EL (cell line): ENCODE results near the gene TBATA.
A peak's percentile ranks its signal among the peaks of the same experiment; 100 is the strongest.

Source experiments
- DNase-seq: peaks from one replicate; pipeline ENCODE4 v3.0.0-alpha.2; 2016

The TBATA gene

DNA sequence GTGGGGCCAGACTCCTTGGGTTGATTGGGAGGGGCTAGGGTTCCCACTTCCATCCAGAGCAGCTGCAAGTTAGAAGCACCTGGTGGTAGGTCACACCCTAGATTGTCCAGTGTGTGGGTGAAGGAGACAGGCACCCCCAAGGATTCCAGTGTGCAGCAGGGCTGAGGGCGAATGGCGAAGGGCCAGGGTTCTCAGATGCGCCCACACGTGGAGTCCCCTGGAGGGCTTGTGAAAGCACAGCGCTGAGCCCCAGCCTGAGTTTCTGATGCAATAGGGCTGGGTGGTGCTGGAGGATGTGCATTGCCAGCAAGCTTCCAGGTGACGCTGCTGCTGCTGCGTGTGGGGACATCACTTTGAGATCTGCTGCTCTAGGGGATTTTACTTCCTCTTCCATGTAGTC, 25.4 kb downstream of the TBATA start:
- no peak for DNase-seq

DNA sequence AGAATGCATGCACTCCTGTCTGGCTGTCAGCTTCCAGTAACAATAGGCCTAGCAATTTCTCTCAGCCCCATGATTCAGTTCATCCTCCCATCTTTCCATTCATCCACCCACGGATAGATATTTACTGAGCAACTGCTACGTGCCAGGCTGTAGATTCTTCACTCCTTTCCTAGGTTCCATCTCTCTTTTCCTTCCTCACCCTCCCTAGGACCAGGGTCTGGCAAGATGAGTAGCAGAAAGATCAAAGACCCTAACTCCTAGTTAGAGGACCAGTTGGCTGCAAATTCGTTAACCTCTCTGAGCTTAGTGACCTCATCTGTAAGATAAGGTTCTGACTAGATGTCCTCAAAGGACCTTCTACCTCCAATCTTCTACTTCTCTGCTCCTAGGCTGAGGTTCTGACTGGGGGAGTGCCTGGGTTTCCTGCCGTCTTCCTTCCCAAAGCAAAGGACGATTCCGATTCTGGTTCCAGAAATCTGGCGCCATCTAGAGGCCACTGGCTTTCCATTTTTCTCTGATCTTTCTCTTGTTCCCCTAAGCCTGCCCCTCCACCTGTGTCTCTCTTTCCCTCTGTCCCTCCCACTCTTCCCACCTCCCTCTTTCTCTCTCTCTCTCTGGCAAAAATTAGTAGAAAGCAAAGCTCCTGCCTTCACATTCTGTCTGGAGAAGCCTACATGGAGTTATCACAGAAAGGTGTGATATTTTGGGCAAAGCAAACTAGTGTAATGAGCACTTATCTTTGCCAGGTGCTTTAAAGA, 26.2 kb downstream of the TBATA start:
- peak; percentile 77 for DNase-seq

DNA sequence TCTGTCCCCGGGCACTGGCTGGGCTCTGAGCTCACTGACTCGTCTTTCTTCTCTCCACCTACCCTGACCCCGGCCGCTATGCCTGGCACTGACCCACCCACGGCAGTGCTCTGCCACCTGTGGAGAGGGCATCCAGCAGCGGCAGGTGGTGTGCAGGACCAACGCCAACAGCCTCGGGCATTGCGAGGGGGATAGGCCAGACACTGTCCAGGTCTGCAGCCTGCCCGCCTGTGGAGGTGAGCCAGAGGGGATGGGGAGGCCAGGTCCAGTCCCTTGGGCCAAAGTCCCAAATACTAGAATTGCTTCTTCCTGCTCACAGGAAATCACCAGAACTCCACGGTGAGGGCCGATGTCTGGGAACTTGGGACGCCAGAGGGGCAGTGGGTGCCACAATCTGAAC, 27.3 kb downstream of the TBATA start:
- no peak for DNase-seq

DNA sequence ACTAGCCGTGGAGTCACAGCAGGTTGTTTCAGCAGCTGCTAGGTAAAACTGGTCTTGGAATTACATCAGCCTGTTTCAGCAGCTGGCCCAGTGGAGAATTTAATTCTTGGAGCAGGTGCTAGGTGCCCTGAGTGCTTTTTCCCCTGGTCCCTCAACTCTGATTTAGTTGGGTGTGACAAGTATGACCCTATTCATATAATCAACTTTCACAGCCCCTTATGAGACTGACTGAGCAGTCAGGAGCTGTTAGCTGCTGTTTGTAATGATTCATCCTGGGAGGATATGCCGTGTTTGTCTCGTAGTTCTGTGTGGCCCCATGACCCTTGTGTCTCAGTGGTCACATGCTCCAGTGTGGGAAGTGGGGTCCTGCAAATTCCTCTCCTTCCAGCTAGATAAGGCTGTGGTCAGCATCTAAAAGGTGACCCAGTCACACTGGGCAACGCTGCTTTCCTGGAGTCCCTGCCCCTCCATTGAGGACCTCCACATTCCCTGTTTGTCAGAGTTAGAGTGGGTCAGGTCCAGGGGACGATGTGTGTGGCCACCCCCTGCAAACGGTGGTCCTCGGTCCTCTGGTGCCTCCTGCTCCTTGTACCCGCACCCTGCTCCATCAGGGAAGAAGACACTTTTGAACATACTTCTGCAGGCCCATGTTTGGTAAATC, 28.3 kb downstream of the TBATA start:
- DNase-seq: peak; percentile 39

DNA sequence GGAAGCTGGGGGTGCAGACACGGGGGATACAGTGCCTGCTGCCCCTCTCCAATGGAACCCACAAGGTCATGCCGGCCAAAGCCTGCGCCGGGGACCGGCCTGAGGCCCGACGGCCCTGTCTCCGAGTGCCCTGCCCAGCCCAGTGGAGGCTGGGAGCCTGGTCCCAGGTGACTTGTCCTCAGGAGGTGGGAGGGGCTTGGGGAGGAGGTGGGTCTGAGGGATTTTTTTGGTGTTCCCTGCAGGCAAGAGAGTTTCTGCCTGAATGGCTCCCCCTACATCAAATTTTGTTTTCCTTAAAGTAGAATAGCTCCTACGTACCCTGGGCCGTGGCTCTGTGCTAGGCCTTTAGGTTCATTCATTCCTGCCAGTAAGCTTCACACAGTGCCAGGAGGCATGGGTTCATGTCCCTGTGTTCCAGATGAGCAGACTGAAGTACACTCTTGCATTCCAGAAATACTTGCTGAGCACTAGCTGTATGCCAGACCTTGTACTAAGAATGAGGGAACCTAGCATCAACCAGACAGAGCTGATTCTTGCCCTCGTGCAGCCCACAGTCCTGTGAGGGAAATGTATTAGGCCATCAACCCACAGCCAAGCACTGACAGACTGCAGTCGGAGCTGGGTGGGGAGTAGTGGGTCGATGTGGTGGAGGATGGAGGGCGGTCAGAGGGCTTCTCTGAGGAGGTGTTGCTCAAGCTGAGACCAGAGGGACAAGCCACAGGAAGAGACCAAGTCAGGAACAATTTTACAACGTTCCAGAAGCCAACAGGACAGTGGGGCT, 31.1 kb downstream of the TBATA start:
- DNase-seq: peak; percentile 17

DNA sequence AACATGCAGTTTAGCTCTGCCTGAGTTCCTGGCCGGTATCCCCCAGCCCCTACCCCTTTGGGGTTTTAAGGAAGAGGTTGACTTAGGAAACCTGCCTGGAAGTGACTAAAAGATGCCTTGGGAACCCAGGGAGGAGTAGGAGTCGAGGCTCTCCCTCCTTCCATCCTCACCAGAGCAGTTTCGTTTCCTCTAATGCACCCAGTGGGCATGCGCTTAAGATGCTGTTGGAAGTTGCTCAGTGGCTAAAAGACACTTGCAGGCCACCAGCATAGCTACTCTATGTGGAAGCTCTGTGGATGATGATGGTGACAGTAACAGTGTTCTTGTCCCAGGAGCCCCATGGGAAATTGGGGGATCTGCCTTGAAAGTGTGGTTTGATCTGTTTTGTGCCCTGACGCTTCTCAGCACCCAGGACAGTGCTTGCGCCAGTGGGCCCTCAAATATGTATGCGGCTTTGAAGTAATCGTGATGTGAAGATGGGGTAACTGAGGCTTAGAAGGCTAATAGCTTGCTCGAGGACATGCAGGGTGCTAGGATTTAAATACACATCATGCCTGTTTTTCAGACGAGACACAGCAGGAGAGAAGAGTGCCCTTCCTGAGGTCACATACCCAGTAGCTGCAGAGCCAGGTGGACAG, 32.0 kb downstream of the TBATA start:
- DNase-seq: no peak

DNA sequence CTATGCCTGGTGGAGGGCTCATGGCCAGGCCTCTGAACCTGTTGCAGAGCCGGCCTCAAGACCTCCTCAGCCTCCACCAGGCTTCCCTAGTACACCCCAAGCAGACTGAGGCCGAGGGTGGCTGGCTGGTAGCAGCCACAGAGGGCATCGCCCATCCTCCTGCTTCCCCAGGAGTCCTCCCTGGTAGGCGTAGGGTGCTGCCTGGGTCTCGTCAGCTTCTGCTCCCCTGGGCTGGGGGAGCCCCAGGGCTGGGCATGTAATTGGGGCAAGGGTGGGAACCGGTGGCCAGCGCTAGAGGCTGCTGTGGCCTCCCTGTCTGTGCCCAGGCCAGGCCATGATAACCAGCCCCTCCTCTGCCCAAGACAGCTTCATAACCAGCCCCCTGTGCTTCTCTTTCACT, 32.6 kb downstream of the TBATA start:
- no peak for DNase-seq

DNA sequence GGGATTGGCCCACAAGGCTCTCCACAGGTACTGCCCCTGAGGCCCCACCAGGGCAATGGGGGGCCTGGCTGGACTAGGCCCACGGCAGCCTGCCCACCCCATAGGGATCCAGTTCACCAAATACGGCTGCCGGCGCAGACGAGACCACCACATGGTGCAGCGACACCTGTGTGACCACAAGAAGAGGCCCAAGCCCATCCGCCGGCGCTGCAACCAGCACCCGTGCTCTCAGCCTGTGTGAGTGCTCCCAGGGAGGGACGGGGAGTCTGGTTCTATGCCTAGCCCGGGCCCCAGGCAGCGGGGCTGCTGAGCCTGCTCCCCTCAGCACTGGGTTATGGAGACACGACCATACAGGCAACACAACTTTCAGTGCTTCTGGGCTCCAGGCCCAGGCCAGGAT, 33.2 kb downstream of the TBATA start:
- DNase-seq: no peak

DNA sequence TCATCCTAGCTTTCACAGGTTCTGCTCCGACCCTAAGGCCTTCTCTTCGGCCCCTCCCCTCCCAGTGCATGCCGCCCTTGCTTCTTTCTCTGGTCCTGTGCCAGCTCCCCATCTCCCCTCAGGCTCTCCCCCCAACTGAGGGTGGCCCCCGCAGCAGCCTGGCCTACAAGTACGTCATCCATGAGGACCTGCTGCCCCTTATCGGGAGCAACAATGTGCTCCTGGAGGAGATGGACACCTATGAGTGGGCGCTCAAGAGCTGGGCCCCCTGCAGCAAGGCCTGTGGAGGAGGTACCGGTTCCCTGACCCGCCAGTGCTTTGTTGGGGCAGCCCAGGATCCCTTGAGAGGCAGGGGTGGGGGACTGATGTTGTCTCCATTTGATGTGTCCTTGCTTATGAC, 33.8 kb downstream of the TBATA start:
- DNase-seq: no peak

DNA sequence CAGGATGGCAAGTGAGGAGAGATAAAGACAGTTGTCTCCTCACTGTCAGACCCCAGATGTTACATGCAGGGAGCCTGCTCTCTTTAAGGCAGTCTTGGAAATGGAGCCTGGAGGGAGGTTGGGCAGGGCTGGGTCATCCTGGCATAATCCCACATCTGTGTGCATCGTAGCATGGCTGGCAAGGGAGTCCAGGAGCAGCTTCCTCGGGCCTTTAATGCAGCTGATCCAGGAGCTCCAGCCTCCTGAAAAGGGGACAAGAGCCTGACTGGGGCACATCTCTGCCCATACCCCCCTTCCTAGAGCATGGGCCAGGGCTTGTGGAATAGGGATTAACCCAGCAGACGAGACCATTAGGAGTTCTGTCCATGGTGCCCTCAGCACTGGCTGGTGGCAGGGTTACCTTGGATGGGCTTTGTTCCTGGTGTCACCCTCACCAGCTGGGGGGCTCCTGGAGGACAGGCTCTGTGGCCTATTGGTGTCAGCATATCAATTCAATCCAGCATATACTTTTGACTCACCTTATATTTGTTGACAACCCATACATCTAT, 34.9 kb downstream of the TBATA start:
- no peak for DNase-seq

DNA sequence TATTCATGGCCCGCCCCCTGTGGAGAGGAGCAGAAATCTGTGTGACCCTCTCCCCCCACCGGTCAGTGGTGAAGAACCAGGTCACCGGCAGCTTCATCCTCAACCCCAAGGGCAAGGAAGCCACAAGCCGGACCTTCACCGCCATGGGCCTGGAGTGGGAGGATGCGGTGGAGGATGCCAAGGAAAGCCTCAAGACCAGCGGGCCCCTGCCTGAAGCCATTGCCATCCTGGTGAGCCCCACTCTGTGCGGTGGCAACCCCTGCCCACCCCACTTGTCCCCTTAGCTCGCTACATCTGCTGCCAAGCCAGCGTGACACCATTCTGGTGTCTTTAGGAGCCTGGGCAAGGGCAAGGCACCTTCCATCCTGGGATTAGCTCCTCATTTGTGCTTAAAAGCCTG, 35.4 kb downstream of the TBATA start:
- no peak for DNase-seq

DNA sequence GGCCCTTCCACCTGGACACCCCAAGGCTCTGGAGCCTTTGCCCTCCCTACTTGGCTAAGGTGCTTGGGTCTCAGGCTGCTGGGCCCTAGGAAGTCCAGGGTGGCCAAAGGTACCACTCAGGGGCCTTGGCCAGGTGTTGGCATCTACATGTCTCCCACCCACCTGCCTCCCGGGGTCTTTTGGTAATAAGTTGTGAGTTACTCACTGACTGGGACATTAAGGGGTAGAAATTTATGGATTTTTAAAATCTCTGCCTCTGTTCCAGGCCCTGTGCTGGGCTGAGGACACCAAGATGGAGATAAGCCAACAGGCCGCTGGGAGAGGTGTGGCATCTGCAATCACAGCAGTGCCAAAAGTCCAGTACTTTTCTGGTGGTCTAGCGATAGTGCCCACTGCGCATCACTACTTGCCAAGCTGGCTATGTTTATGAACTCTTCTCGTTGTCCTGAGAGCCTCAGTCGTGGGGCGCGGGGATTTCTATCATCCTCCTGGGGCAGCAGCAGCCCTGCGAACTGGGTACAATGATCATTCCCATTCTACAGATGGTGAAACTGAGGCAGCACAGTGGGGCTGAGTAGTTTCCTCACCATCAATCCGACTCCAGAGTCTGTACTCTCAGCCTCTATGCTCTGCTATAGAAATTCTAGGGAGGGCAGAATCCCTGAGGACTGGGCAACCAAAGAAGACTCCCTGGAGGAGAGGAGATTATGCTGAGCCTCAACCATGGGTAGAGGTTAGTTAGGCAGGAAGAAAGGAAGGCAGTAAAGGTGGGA, 36.2 kb downstream of the TBATA start:
- DNase-seq: no peak

DNA sequence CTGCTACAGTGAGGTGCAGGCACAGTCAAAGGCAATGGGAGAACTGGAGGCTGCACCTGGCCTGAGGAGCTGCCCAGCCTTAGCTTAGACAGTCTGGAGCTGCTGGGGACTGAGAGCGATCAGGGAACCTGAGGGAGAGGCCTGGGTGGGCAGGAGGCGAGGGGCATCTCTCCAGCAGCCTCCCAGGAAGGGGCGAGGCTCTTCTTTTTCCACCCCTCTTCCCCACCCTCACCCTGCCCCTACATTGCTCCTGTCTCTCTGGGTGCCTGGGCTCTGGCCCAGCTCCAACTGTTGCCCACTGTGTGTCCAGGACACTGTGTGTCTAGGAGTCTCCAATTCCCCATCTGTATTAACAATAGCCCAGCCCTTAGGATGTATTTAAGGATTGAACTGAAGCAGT, 36.9 kb downstream of the TBATA start:
- DNase-seq: no peak

DNA sequence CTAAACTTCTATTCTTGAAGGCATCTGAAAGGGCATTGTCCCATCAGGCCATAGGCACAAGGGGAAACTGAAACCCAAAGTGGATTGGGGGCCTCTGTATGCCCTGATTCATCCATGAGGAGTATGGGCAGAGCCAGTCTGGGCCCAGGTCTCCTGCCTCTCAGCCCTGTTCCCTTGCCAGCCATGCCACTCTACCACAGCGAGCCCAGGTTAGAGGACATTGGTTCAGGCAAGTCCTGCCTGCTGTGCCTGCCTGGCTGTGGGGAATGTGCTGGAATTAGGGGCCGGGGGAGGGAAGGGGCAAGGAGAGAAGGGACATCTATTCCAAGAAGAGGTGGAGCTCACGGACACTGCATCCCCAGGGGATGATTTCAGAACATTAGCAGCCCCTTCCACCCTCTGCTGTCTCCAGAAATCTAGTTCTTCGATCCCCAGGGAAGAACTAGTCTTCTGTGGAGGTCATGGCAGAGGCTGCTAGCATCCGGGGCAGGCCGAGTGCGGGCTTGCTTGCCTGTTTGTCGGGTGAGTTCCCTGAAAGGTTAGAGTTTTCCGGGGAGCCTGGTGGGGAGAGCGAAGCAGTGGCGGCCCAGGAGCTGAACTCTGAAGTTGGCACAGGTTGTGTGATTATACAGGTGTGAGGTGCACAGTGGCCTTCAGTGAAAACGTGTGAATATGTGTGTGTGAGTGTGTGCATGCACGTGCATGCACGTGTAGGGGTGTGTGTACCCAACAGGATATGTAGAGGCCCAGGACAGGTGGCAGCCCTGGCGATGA, 37.8 kb downstream of the TBATA start:
- no peak for DNase-seq

DNA sequence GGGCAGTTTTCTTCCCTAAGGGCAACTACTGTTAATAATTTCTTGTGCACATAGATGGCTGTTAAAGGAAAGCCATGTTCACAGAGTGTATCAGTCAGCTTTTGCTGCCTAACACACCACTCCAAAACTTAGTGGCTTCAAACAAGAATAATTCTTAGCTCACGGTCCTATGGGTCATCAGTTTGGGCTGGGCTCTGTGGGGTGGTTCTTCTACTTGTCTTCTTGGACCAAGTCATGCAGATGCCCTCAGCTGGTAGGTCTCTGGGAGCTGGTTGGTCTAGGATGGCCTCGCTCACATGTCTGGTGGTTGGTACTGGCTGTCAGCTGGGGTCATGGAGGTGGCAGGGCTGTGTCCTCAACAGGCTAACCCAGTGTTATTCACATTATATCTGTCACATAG, 39.6 kb downstream of the TBATA start:
- no peak for DNase-seq

DNA sequence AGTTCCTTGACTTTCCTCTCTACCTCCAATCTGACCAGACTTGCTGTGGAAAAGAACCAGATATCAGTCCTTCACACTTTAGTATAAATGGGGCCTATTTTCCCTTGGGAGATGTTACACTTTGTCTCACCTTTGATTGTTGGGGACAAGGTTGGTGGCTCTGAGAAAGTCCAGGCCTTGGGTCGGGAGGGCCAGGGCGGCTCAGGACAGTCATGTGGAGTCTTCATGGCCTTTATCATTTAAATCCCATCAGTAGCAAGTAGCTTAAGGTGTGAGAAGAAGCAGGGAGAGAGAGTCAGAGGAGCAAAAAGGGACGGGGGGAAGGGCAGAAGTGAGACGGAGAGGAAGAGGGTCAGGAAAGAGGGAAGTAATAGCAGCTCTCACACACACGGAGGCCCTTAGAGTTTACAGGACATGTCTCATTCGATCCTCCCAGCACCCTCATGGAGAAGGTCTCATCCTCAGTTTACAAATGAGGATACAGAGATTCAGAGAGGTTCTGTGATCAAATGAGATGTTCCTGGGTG, 40.5 kb downstream of the TBATA start:
- DNase-seq: no peak

DNA sequence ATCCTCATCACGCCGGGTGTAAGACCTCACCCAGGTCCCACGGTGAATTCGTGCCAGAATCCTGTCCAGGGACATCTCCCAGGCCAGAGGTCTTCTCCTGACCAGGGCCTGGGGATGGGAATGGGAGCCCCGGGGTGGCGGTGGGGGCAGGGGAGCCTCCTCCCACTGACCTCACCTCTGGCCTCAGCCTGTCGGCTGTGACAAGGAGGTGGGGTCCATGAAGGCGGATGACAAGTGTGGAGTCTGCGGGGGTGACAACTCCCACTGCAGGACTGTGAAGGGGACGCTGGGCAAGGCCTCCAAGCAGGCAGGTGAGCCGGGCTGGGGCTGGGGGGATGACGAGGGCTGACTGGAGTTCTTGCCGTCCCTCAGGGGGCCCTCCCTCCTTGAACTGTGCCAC, 41.3 kb downstream of the TBATA start:
- no peak for DNase-seq

DNA sequence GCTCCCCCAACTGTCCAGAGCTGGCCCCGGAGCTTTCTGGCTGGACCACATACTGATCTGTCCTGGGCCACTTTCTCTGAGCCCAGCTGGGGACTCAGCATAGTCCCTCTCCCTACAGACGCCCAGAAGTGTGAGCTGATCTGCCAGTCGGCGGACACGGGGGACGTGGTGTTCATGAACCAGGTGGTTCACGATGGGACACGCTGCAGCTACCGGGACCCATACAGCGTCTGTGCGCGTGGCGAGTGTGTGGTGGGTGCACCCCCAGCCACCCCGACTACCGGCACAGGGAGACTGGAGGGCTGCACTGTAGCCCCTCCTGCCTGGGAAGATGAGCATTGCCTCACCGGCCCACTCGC, 41.8 kb downstream of the TBATA start:
- DNase-seq: no peak

DNA sequence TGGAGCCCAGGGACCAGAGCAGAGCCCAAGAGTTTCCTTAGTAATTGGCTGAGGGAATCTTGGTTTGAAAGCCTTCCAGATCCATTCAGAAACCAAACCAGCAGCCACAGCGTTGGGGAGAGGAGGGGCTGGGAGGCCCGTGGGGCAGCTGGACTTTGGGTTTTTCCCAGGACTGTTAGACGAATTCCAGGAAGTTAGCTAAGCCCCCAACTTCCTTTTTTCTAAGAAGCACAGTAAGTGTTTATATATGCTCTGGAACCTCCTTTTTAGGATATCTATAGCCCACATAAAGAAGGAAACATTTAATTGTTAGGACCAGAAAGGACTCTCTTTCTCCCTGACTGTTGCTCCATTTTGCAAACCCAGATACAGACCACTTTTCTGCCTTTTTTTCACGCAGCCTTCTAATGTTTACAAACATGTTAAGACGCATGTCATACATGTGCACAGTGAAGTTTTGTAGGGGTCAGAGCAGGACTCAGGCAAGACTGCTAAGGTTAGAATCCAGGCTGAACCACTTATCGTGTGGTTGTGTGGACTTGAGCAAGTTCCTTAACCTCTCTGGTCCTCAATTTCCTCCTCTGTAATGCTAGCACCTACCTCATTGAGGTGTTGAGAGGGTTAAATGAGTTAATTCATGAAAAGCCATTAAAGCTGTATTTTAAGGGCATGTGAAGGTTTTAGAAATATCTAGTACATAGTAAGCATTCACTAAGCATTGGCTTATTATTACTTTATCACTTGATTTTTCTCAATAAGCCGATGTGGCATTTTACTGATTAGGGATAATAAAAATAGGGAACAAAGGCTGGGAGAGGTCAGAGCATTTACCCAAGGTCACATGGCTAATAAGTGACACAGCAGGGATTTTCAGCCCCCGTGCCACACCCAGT, 42.4 kb downstream of the TBATA start:
- DNase-seq: peak; percentile 62
